Gastrocnemius medialis (tissue), 4 donors: ENCODE measurements around the gene LONP2. TPM values are rescaled to one million over a fixed set of nuclear protein-coding genes. Genes with fewer than 3 reads are reported as not detected.
A peak's percentile ranks its signal among the peaks of the same experiment; 100 is the strongest.

Source experiments
- ATAC-seq, 2 donors: fragments of 150-250 bp; one replicate each; pipeline ENCODE4 v1.9.1; 2016
- DNase-seq, 2 donors: peaks; one replicate each; pipeline ENCODE4 v3.0.0-alpha.2; 2019
- H3K27ac ChIP-seq, 4 donors: fragments of 200-600 bp; sonication (generic); 1 replicate in 1 of 4; 2 replicates in 3 of 4; pipeline ENCODE4 v1.5.1; 2016 to 2018; ENCODE audit warnings: mild to moderate bottlenecking in 2 of 4, moderate library complexity in 1 of 4
- H3K27me3 ChIP-seq, 3 donors: fragments of 200-600 bp; sonication (generic) in 2 of 3; 1 replicate in 1 of 3; 2 replicates in 2 of 3; pipeline versions ENCODE4 v1.5.1 to v1.6.0; 2016 to 2019; ENCODE audit warnings: mild to moderate bottlenecking in 1 of 3, moderate library complexity in 1 of 3
- H3K36me3 ChIP-seq, 2 donors: fragments of 200-600 bp; sonication (generic) in 1 of 2; one replicate each; pipeline ENCODE4 v1.5.1; 2017 to 2018
- H3K4me1 ChIP-seq, 2 donors: fragments of 200-600 bp; sonication (generic) in 1 of 2; one replicate each; pipeline ENCODE4 v1.5.1; 2016 to 2017; ENCODE audit warnings: mild to moderate bottlenecking in 2 of 2
- H3K4me3 ChIP-seq, 4 donors: fragments of 200-600 bp; sonication (generic) in 3 of 4; 1 replicate in 1 of 4; 2 replicates in 3 of 4; pipeline ENCODE4 v1.5.1; 2016 to 2019; ENCODE audit warnings: mild to moderate bottlenecking in 2 of 4
- H3K9me3 ChIP-seq, 3 donors: fragments of 200-600 bp; sonication (generic) in 2 of 3; 1 replicate in 1 of 3; 2 replicates in 2 of 3; pipeline ENCODE4 v1.5.1; 2016 to 2019
- CTCF ChIP-seq, 5 experiments: fragments of 450-650 bp in 3 of 5; fragments of 200-600 bp in 2 of 5; sonication (generic) in 2 of 5; IDR thresholded peaks in 4 of 5; conservative IDR thresholded peaks in 1 of 5; 1 replicate in 4 of 5; 2 replicates in 1 of 5; pipeline ENCODE4 v1.5.1; 2016 to 2019; ENCODE audit warnings: antibody characterized with exemption in 5 of 5, mild to moderate bottlenecking in 3 of 5, moderate library complexity in 3 of 5
- POLR2A ChIP-seq, 2 donors: fragments of 450-650 bp; IDR thresholded peaks; one replicate each; pipeline ENCODE4 v1.6.1; 2017; ENCODE audit warnings: antibody characterized with exemption in 2 of 2, mild to moderate bottlenecking in 2 of 2, moderate library complexity in 2 of 2
- in situ Hi-C, 4 donors: fragments of 200-750 bp; cut with MboI; loops; one replicate each; pipeline versions ENCODE4 v1.15.0 to v1.8.0; 2017; ENCODE audit warnings: low sequenced_read_pairs in 4 of 4
- intact Hi-C: fragments of 100-400 bp; cut with DNase I; formaldehyde crosslinking; loops from one replicate; pipeline ENCODE4 v1.15.1; 2023; ENCODE audit warnings: low total_unique reads
- total RNA-seq, 4 donors: library from RNA; depleted of rRNA; stranded (reverse); fragments of >200 nt; gene quantifications; one replicate each; pipeline versions ENCODE4 v1.1.0 to v1.2.3, GENCODE V29; 2016

LONP2 gene
- total RNA-seq, 4 donors from 2014 or later = 33.8 to 45.2 (median 42.4) TPM

- Histone ChIP-seq H3K27ac (peak overlapping the region in 2 of 4 donors; percentile 8 to 20), H3K36me3 (peaks cover 0 to 17% of the 10 kb centered on the region in 2 donors)
These were observed 111.1 kb downstream of the LONP2 start for GRCh38 chr16:48354877-48355855.

GRCh38 chr16:48356633-48357376, 112.7 kb downstream of the LONP2 start:
- no peak overlapping the region for H3K27ac ChIP-seq
- in situ Hi-C loops = loop anchor here (5.0 to 10.0 kb wide), 4 partner anchors 188 to 278 kb away; no protein-coding TSS in a partner anchor

More at GRCh38 chr16:48354877-48355855, 111.1 kb downstream of the LONP2 start:
- H3K9me3 ChIP-seq = no peaks in the 10 kb centered on the region
- no peaks in the 10 kb centered on the region for H3K27me3 ChIP-seq
- no peak overlapping the region for H3K4me3 ChIP-seq
- DNase-seq = no peak
- ATAC-seq = no peak
- H3K4me1 ChIP-seq = peaks cover 16 to 18% of the 10 kb centered on the region in 2 donors
- intact Hi-C loops = loop anchor here (5.0 kb wide), 1 partner anchor 37 kb away; no protein-coding TSS in a partner anchor
- TF ChIP-seq POLR2A (IDR thresholded peaks at IDR 0.05) = no peak
- TF ChIP-seq CTCF (IDR thresholded peaks at IDR 0.05 in 4 of 5, conservative IDR thresholded peaks at IDR 0.05 in 1 of 5) = no peak
- in situ Hi-C loops = loop anchor here (5.0 to 10.0 kb wide), 5 partner anchors 190 to 280 kb away; no protein-coding TSS in a partner anchor

GRCh38 chr16:48358419-48358818, 114.3 kb downstream of the LONP2 start:
- ATAC-seq = no peak
- Histone ChIP-seq H3K36me3 (peaks cover 0 to 9% of the 10 kb centered on the region in 2 donors), H3K9me3 (no peaks in the 10 kb centered on the region), H3K27ac (no peak overlapping the region), H3K27me3 (no peaks in the 10 kb centered on the region), H3K4me1 (peaks cover 23 to 25% of the 10 kb centered on the region in 2 donors), H3K4me3 (no peak overlapping the region)
- intact Hi-C loops (loop anchor here (5.0 kb wide), 1 partner anchor 34 kb away; no protein-coding TSS in a partner anchor), in situ Hi-C loops (loop anchor here (5.0 to 10.0 kb wide), 4 partner anchors 186 to 276 kb away; no protein-coding TSS in a partner anchor)
- DNase-seq = no peak
- TF ChIP-seq POLR2A (IDR thresholded peaks at IDR 0.05) = no peak
- no peak for TF ChIP-seq CTCF (IDR thresholded peaks at IDR 0.05 in 4 of 5, conservative IDR thresholded peaks at IDR 0.05 in 1 of 5)

More at GRCh38 chr16:48356633-48357376, 112.7 kb downstream of the LONP2 start:
- no peaks in the 10 kb centered on the region for H3K27me3 ChIP-seq
- H3K4me3 ChIP-seq = no peak overlapping the region
- intact Hi-C loops = loop anchor here (5.0 kb wide), 1 partner anchor 35 kb away; no protein-coding TSS in a partner anchor
- H3K4me1 ChIP-seq = peaks cover 20 to 23% of the 10 kb centered on the region in 2 donors
- TF ChIP-seq CTCF (IDR thresholded peaks at IDR 0.05 in 4 of 5, conservative IDR thresholded peaks at IDR 0.05 in 1 of 5) (no peak), POLR2A (IDR thresholded peaks at IDR 0.05) (no peak)
- H3K36me3 ChIP-seq = peaks cover 0 to 10% of the 10 kb centered on the region in 2 donors
- no peak for DNase-seq
- H3K9me3 ChIP-seq = no peaks in the 10 kb centered on the region
- no peak for ATAC-seq

GRCh38 chr16:48359983-48360382, 115.9 kb downstream of the LONP2 start:
- peaks cover 0 to 9% of the 10 kb centered on the region in 2 donors for H3K36me3 ChIP-seq

More at GRCh38 chr16:48359983-48360382, 115.9 kb downstream of the LONP2 start:
- H3K4me1 ChIP-seq = peaks cover 33 to 34% of the 10 kb centered on the region in 2 donors
- no peaks in the 10 kb centered on the region for H3K27me3 ChIP-seq
- in situ Hi-C loops = loop anchor here (5.0 to 10.0 kb wide), 4 partner anchors 185 to 275 kb away; no protein-coding TSS in a partner anchor
- intact Hi-C loops = loop anchor here (5.0 to 10.0 kb wide), 2 partner anchors 32 to 95 kb away; no protein-coding TSS in a partner anchor
- DNase-seq = no peak
- no peak overlapping the region for H3K4me3 ChIP-seq
- TF ChIP-seq CTCF (IDR thresholded peaks at IDR 0.05 in 4 of 5, conservative IDR thresholded peaks at IDR 0.05 in 1 of 5) = no peak
- no peak for TF ChIP-seq POLR2A (IDR thresholded peaks at IDR 0.05)
- no peaks in the 10 kb centered on the region for H3K9me3 ChIP-seq
- ATAC-seq = no peak
- H3K27ac ChIP-seq = peak overlapping the region in 1 of 4 donors; percentile 20
